Peyer's patch (tissue), 4 donors: ENCODE measurements around the gene SPEF1. TPM values are rescaled to one million over a fixed set of nuclear protein-coding genes. Genes with fewer than 3 reads are reported as not detected.
A peak's percentile ranks its signal among the peaks of the same experiment; 100 is the strongest.

Experiments used
- DNase-seq, 3 donors: peaks; one replicate each; pipeline ENCODE4 v3.0.0-alpha.2; 2017 to 2019
- H3K27ac ChIP-seq, 4 donors: fragments of 200-600 bp; sonication (generic); one replicate each; pipeline ENCODE4 v1.5.1; 2016 to 2019
- H3K27me3 ChIP-seq, 2 donors: fragments of 200-600 bp; sonication (generic); one replicate each; pipeline ENCODE4 v1.5.1; 2019
- H3K36me3 ChIP-seq, 3 donors: fragments of 200-600 bp; sonication (generic); one replicate each; pipeline ENCODE4 v1.5.1; 2016 to 2019
- H3K4me1 ChIP-seq, 4 donors: fragments of 200-600 bp; sonication (generic); one replicate each; pipeline ENCODE4 v1.5.1; 2016 to 2019
- H3K4me3 ChIP-seq, 4 donors: fragments of 200-600 bp; sonication (generic); 1 replicate in 3 of 4; 2 replicates in 1 of 4; pipeline ENCODE4 v1.5.1; 2016 to 2019; ENCODE audit warnings: mild to moderate bottlenecking in 1 of 4
- H3K9me3 ChIP-seq, 4 donors: fragments of 200-600 bp; sonication (generic); one replicate each; pipeline ENCODE4 v1.5.1; 2016 to 2019; ENCODE audit warnings: mild to moderate bottlenecking in 1 of 4
- POLR2A ChIP-seq, 2 donors: fragments of 450-650 bp; IDR thresholded peaks; one replicate each; pipeline ENCODE4 v1.5.1; 2017; ENCODE audit warnings: antibody characterized with exemption in 2 of 2, mild to moderate bottlenecking in 2 of 2, moderate library complexity in 2 of 2
- total RNA-seq, 4 donors: library from RNA; depleted of rRNA; stranded (reverse); fragments of >200 nt; gene quantifications; one replicate each; pipeline ENCODE4 v1.1.0, GENCODE V29; 2016
- TF ChIP-seq, protein P1 (sequence below), 6 experiments: fragments of 450-650 bp in 4 of 6; fragments of 200-600 bp in 2 of 6; sonication (generic) in 1 of 6; IDR thresholded peaks; one replicate each; pipeline ENCODE4 v1.5.1; 2017 to 2019; ENCODE audit warnings: antibody characterized with exemption in 6 of 6, mild to moderate bottlenecking in 3 of 6, moderate library complexity in 1 of 6

Gene SPEF1
- total RNA-seq, 4 donors from 2014 or later: not detected

DNA sequence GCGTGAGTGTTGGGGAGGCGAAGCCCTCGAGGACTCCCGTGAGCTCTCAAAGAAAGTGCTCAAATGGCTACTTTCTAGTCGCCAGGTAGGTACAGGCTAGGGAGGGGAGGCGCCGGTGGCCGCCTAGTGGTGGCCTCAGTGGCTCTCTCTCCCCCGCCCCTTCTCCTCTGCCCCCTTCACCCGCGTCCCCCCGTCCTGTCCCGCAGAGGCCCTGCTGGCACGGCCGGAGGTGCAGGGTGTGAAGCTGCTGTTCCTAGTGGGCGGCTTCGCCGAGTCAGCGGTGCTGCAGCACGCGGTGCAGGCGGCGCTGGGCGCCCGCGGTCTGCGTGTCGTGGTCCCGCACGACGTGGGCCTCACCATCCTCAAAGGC, 30.0 kb downstream of the SPEF1 start:
- TF ChIP-seq POLR2A (IDR thresholded peaks at IDR 0.05): no peak
- TF ChIP-seq, protein P1, sequence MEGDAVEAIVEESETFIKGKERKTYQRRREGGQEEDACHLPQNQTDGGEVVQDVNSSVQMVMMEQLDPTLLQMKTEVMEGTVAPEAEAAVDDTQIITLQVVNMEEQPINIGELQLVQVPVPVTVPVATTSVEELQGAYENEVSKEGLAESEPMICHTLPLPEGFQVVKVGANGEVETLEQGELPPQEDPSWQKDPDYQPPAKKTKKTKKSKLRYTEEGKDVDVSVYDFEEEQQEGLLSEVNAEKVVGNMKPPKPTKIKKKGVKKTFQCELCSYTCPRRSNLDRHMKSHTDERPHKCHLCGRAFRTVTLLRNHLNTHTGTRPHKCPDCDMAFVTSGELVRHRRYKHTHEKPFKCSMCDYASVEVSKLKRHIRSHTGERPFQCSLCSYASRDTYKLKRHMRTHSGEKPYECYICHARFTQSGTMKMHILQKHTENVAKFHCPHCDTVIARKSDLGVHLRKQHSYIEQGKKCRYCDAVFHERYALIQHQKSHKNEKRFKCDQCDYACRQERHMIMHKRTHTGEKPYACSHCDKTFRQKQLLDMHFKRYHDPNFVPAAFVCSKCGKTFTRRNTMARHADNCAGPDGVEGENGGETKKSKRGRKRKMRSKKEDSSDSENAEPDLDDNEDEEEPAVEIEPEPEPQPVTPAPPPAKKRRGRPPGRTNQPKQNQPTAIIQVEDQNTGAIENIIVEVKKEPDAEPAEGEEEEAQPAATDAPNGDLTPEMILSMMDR (IDR thresholded peaks at IDR 0.05): no peak
- H3K27me3 ChIP-seq: peaks cover 0 to 5% of the 10 kb centered on the region in 2 donors
- H3K4me3 ChIP-seq: peak overlapping the region in 3 of 4 donors; percentile 36 to 51 (median 39)
- no peaks in the 10 kb centered on the region for H3K9me3 ChIP-seq
- H3K4me1 ChIP-seq: peaks cover 0 to 24% (median 2%) of the 10 kb centered on the region in 4 donors
- peak in 1 of 3 donors; percentile 42 for DNase-seq
- H3K27ac ChIP-seq: no peak overlapping the region
- no peaks in the 10 kb centered on the region for H3K36me3 ChIP-seq

DNA sequence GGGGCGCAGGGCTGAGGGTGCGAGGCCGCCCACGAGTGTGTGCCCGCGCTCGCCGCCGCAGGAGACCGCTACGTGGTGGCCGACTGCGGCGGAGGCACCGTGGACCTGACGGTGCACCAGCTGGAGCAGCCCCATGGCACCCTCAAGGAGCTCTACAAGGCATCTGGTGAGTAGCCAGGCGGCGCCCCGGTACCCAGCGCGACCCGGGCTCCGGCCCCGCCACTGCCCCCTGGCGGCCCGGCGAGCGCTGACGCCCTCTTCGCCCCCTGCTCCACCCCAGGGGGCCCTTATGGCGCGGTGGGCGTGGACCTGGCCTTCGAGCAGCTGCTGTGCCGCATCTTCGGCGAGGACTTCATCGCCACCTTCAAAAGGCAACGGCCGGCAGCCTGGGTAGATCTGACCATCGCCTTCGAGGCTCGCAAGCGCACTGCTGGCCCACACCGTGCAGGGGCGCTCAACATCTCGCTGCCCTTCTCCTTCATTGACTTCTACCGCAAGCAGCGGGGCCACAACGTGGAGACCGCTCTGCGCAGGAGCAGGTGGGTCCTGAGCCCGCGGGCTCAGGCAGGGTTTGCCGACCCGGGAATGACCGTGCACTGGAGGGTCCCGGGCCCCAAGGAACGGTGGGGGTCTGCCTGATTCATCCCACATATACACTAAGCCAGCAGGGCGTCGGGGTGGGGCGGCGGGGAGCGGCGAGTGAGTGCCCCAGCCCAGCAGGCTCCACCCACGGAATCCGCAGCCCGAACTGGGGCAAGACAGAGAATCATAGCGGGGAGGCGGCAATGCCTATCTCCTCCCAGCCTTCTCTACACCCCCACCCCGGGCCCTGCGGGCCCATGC, 31.3 kb downstream of the SPEF1 start:
- TF ChIP-seq, protein P1 (IDR thresholded peaks at IDR 0.05): peak in 5 of 6 experiments; percentile 4 to 70 (median 61)
- TF ChIP-seq POLR2A (IDR thresholded peaks at IDR 0.05): no peak
- Histone ChIP-seq H3K27ac (no peak overlapping the region), H3K27me3 (peaks cover 0 to 5% of the 10 kb centered on the region in 2 donors), H3K4me1 (peaks cover 0 to 24% (median 2%) of the 10 kb centered on the region in 4 donors), H3K9me3 (no peaks in the 10 kb centered on the region), H3K4me3 (no peak overlapping the region), H3K36me3 (no peaks in the 10 kb centered on the region)
- DNase-seq: peak in 1 of 3 donors; percentile 57

DNA sequence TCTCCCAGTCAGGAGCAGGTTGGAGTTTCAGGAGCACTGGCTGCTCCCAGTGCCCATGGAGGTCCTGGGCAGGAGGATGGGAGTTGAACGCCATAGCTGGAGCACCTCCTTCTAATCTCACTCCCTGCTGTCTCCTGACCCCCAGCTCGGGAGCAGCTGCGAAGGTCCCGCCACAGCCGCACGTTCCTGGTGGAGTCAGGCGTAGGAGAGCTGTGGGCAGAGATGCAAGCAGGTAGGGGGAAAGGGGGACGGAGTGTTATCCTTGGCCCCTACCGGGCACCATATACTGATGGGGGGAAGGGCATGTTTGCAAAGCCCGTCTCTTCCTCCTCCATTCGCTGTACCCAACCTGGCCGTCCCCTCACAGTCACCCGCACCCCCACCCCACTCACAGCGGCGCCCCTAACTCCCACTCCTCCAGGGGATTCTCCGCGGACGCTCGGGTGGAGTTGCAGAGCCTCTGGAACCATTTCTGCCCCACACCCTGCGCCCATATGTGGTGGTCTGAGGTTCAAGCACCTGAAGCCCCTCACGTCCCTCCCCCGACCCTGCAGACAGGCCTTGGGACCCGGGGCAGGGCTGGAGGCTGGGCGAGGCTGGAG, 32.1 kb downstream of the SPEF1 start:
- H3K27me3 ChIP-seq: peaks cover 0 to 5% of the 10 kb centered on the region in 2 donors
- DNase-seq: no peak

DNA sequence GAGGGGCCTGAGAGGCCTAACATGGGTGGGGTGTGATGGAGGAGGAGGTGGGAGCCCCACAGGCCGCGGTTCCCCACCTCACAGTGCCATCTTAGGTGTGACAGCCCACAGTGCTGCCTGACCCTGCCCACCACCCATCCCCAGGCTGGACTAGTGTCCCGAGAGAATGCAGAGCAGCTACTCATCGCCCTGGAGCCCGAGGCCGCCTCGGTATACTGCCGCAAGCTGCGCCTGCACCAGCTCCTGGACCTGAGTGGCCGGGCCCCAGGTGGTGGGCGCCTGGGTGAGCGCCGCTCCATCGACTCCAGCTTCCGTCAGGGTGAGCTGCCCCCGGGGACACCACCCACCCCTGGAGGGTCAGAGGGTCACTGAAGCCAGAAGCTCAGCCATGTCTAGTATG, 33.2 kb downstream of the SPEF1 start:
- Histone ChIP-seq H3K27ac (no peak overlapping the region), H3K4me3 (no peak overlapping the region), H3K9me3 (no peaks in the 10 kb centered on the region), H3K36me3 (no peaks in the 10 kb centered on the region), H3K4me1 (peaks cover 0 to 24% (median 2%) of the 10 kb centered on the region in 4 donors), H3K27me3 (peaks cover 0 to 5% of the 10 kb centered on the region in 2 donors)
- TF ChIP-seq, protein P1 (IDR thresholded peaks at IDR 0.05): no peak
- TF ChIP-seq POLR2A (IDR thresholded peaks at IDR 0.05): no peak
- DNase-seq: no peak

More for the DNA sequence above, 32.1 kb downstream of the SPEF1 start:
- no peaks in the 10 kb centered on the region for H3K36me3 ChIP-seq
- no peak overlapping the region for H3K4me3 ChIP-seq
- TF ChIP-seq, protein P1 (IDR thresholded peaks at IDR 0.05): no peak
- TF ChIP-seq POLR2A (IDR thresholded peaks at IDR 0.05): no peak
- peaks cover 0 to 24% (median 2%) of the 10 kb centered on the region in 4 donors for H3K4me1 ChIP-seq
- H3K27ac ChIP-seq: no peak overlapping the region
- no peaks in the 10 kb centered on the region for H3K9me3 ChIP-seq

DNA sequence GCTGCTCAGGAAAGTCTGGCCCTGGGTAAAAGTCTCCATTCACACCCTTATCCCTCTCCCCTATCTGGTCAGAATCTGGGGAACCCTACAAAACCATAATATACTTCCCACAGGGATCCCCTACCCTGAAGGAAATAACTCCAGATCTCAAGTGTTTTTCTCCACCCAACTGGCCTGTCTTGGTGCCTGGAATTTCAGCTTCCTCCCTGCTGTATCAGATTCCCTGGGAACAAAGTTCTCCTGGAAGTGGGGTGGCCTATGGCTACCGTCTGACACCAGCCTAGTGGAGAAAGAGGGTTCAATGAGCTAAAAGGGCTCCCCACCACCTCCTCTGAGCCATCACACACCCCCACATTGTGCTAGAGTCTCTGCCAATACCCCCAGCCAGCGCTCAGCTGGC, 33.8 kb downstream of the SPEF1 start:
- Histone ChIP-seq H3K4me1 (peaks cover 0 to 24% (median 2%) of the 10 kb centered on the region in 4 donors), H3K27ac (no peak overlapping the region), H3K27me3 (peaks cover 0 to 5% of the 10 kb centered on the region in 2 donors), H3K36me3 (no peaks in the 10 kb centered on the region), H3K4me3 (no peak overlapping the region), H3K9me3 (no peaks in the 10 kb centered on the region)
- TF ChIP-seq, protein P1 (IDR thresholded peaks at IDR 0.05): no peak
- no peak for TF ChIP-seq POLR2A (IDR thresholded peaks at IDR 0.05)
- no peak for DNase-seq
